Ishikawa (cell line): Measurements from ENCODE around the gene MRPL27.

ENCODE experiments used
- CEBPB ChIP-seq: IDR thresholded peaks from 2 replicates; pipeline ENCODE4 v1.6.1; 2012
- CREB1 ChIP-seq: IDR thresholded peaks from 2 replicates; pipeline ENCODE4 v1.6.1; 2012; ENCODE audit warnings: low read depth
- EGR1 ChIP-seq: IDR thresholded peaks from 2 replicates; pipeline ENCODE4 v1.6.1; 2012
- EP300 ChIP-seq: IDR thresholded peaks from 2 replicates; pipeline ENCODE4 v1.6.1; 2012; ENCODE audit warnings: borderline replicate concordance
- FOXM1 ChIP-seq: IDR thresholded peaks from 2 replicates; pipeline ENCODE4 v1.6.1; 2012; ENCODE audit warnings: low read depth, borderline replicate concordance
- NFIC ChIP-seq: IDR thresholded peaks from 2 replicates; pipeline ENCODE4 v1.6.1; 2012
- RAD21 ChIP-seq: IDR thresholded peaks from 2 replicates; pipeline ENCODE4 v1.6.1; 2012; ENCODE audit warnings: low read depth
- TAF1 ChIP-seq: IDR thresholded peaks from 2 replicates; pipeline ENCODE4 v1.6.1; 2012; ENCODE audit warnings: low read depth, mild to moderate bottlenecking
- TCF12 ChIP-seq: IDR thresholded peaks from 2 replicates; pipeline ENCODE4 v1.6.1; 2012; ENCODE audit warnings: low read depth
- TEAD4 ChIP-seq: IDR thresholded peaks from 2 replicates; pipeline ENCODE4 v1.6.1; 2012
- YY1 ChIP-seq: IDR thresholded peaks from 2 replicates; pipeline ENCODE4 v1.6.1; 2012; ENCODE audit warnings: low read depth
- ZBTB7A ChIP-seq: IDR thresholded peaks from 2 replicates; pipeline ENCODE4 v1.6.1; 2012; ENCODE audit warnings: low read depth
- TF ChIP-seq, protein P1 (sequence below): IDR thresholded peaks from 2 replicates; pipeline ENCODE4 v1.6.1; 2012; ENCODE audit warnings: low read depth, mild to moderate bottlenecking
- TF ChIP-seq, protein P2 (sequence below): IDR thresholded peaks from 2 replicates; pipeline ENCODE4 v1.6.1; 2012
- TF ChIP-seq, protein P3 (sequence below): IDR thresholded peaks from 2 replicates; pipeline ENCODE4 v1.6.1; 2012

MRPL27 gene

DNA sequence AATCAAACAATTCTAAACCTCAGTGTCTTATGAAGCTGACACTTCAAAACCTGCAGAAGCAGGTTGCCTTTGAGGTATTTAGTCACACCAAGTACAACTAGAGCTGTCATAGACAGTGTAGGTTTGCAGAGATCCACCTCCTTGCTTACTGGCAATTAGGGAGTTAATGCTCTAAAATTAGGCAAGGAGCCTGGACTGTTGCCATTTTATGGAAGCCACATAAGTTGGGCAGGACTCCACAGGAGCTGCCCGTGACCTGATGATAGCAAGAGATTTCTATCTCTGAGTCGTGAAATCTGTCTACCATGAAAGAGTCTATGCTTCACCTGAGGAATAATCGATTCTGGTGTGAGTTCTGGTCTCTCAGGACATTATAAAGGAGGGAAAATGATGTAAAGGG is 8.9 kb upstream of the MRPL27 start:
- TF ChIP-seq NFIC: no peak
- TF ChIP-seq TEAD4: no peak
- TF ChIP-seq, protein P1, sequence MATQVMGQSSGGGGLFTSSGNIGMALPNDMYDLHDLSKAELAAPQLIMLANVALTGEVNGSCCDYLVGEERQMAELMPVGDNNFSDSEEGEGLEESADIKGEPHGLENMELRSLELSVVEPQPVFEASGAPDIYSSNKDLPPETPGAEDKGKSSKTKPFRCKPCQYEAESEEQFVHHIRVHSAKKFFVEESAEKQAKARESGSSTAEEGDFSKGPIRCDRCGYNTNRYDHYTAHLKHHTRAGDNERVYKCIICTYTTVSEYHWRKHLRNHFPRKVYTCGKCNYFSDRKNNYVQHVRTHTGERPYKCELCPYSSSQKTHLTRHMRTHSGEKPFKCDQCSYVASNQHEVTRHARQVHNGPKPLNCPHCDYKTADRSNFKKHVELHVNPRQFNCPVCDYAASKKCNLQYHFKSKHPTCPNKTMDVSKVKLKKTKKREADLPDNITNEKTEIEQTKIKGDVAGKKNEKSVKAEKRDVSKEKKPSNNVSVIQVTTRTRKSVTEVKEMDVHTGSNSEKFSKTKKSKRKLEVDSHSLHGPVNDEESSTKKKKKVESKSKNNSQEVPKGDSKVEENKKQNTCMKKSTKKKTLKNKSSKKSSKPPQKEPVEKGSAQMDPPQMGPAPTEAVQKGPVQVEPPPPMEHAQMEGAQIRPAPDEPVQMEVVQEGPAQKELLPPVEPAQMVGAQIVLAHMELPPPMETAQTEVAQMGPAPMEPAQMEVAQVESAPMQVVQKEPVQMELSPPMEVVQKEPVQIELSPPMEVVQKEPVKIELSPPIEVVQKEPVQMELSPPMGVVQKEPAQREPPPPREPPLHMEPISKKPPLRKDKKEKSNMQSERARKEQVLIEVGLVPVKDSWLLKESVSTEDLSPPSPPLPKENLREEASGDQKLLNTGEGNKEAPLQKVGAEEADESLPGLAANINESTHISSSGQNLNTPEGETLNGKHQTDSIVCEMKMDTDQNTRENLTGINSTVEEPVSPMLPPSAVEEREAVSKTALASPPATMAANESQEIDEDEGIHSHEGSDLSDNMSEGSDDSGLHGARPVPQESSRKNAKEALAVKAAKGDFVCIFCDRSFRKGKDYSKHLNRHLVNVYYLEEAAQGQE: no peak
- TF ChIP-seq, protein P2, sequence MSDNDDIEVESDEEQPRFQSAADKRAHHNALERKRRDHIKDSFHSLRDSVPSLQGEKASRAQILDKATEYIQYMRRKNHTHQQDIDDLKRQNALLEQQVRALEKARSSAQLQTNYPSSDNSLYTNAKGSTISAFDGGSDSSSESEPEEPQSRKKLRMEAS: no peak
- TF ChIP-seq YY1: no peak
- TF ChIP-seq EP300: no peak
- no peak for TF ChIP-seq TCF12
- no peak for TF ChIP-seq EGR1
- TF ChIP-seq TAF1: no peak
- TF ChIP-seq CEBPB: no peak
- TF ChIP-seq FOXM1: no peak
- TF ChIP-seq RAD21: no peak
- TF ChIP-seq ZBTB7A: no peak
- TF ChIP-seq CREB1: no peak
- TF ChIP-seq, protein P3, sequence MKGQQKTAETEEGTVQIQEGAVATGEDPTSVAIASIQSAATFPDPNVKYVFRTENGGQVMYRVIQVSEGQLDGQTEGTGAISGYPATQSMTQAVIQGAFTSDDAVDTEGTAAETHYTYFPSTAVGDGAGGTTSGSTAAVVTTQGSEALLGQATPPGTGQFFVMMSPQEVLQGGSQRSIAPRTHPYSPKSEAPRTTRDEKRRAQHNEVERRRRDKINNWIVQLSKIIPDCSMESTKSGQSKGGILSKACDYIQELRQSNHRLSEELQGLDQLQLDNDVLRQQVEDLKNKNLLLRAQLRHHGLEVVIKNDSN: no peak

DNA sequence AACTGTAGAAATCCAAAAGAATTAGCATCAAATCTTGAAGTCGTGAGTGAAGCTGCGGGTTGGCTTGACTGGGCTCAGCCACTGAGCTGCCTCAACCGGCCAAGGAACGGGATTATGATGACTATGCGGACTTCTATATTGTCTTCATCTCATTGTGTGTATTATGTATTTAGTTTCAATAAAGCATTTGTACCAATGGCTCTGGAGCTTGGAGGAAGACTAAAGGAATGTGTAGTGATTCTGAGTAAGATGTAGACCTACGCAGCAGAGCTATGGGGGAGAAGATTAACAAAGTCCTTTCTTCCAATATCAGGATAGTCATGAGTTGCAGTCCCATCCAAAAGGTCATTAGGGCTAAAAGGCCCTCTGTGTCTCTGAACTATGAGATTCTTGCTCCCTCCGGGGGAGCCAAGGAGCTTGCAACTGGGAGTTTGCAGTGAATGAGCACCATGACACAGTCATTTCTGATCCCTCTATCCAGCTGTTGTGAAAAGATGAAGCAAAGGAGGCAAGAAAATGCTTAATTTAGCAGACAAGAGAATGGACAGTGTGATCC is 8.4 kb upstream of the MRPL27 start:
- TF ChIP-seq TCF12: no peak
- TF ChIP-seq, protein P3: no peak
- TF ChIP-seq FOXM1: no peak
- TF ChIP-seq, protein P2: no peak
- no peak for TF ChIP-seq EP300
- no peak for TF ChIP-seq RAD21
- TF ChIP-seq YY1: no peak
- no peak for TF ChIP-seq CREB1
- no peak for TF ChIP-seq CEBPB
- no peak for TF ChIP-seq TAF1
- TF ChIP-seq ZBTB7A: no peak
- no peak for TF ChIP-seq TEAD4
- no peak for TF ChIP-seq EGR1
- no peak for TF ChIP-seq NFIC
- TF ChIP-seq, protein P1: no peak

DNA sequence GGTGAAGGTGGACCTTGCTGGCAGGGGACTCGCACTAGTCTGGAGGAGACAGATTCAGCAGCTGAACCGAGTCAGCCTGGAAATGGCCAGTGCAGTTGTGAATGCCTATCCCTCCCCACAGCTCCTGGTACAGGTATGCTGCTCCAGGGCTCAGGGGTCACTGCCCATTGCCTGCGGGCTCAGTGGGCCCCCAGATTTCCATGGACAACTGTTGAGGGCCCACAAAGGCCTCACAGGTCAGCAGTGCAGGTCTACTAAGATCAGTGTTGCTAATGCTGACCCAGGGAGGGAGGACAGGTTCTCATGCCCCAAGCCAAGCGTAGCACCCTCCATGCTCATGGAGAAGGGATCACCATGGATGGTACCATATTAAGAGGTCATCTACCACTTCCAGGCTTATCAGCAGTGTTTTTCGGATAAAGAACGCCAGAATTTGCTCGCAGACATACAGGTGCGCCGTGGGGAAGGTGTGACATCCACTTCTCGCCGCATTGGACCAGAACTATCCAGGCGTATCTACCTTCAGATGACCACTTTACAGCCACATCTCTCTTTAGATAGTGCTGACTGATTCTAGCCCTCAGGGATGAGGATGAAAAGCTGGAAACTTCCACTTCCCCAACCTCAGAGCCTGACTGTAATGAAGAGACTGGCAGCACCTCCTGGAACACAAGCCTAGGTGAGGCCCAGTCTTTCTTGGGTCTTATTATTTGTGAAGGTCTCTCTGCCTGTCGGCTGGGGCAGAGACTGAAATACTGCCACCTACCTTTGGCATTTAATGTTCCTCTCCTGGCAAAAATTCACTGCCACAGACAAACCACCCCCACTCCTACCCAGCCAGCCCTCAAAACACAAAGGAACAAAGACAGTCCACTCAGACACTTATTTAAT is 7.6 kb upstream of the MRPL27 start:
- TF ChIP-seq EP300: no peak
- peak; percentile 9; the same call in 1 of the 2 replicates for TF ChIP-seq TEAD4

DNA sequence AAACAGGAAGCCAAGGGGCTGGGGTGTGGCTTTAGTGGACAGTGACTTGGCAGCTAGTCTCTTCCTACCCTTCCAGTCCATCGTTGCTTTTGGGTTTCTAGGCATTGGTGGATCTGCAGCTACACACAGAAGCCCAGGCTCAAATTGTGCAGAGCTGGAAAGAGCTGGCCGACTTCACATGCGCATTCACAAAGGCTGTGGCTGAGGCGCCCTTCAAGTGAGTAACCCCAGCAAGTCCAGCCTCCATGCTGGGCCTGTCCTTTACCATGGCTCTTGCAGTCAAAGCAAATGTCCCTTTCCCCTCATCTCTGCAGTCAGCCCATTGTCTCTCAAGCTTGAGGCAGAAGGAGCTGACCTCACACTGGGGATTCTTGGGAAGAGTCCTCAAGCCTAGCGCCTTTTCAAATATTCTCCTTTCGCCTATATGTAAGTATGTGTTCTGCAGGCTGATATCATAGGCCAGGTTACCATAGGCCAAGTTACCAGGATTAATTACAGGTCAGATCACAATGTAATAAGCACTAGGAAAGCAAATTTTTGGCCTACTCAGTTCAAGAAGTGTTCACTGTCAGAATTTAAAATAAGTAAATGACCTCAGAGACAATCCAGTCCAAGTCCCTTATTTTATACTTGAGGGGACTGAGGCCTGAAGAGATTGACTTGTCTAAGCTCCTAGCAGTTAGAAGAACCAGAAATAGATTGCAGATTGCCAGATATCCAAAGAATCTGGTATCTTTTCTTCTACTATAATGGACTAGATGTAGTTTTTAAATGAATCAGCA is 6.6 kb upstream of the MRPL27 start:
- no peak for TF ChIP-seq TCF12
- TF ChIP-seq TEAD4: no peak
- TF ChIP-seq FOXM1: no peak
- TF ChIP-seq, protein P1: no peak
- no peak for TF ChIP-seq TAF1
- TF ChIP-seq RAD21: no peak
- TF ChIP-seq, protein P3: no peak
- TF ChIP-seq, protein P2: no peak
- no peak for TF ChIP-seq EP300
- no peak for TF ChIP-seq CEBPB
- TF ChIP-seq EGR1: no peak
- no peak for TF ChIP-seq NFIC
- no peak for TF ChIP-seq YY1
- no peak for TF ChIP-seq ZBTB7A
- TF ChIP-seq CREB1: no peak
